Prostate gland (tissue), 2 donors: ENCODE results near the gene FOXS1. TPM values are rescaled to one million over a fixed set of nuclear protein-coding genes. Genes with fewer than 3 reads are reported as not detected.

Experiments used
- DNase-seq: peaks from one replicate; pipeline ENCODE4 v3.0.0-alpha.2; 2019; ENCODE audit warnings: low spot score
- H3K27ac ChIP-seq, 2 donors: fragments of 200-600 bp; sonication (generic); 2 replicates each; pipeline ENCODE4 v1.5.1; 2017 to 2019
- H3K27me3 ChIP-seq: fragments of 200-600 bp; sonication (generic); replicated peaks from 2 replicates; pipeline ENCODE4 v1.5.1; 2019; ENCODE audit not compliant: insufficient read depth
- H3K36me3 ChIP-seq, 2 donors: fragments of 200-600 bp; sonication (generic); 1 replicate in 1 of 2; 2 replicates in 1 of 2; pipeline versions ENCODE4 v1.5.1 to v1.8.1; 2017 to 2019
- H3K4me1 ChIP-seq: fragments of 200-600 bp; sonication (generic); replicated peaks from 2 replicates; pipeline ENCODE4 v1.5.1; 2019
- H3K4me3 ChIP-seq, 2 donors: fragments of 200-600 bp; sonication (generic); 2 replicates each; pipeline ENCODE4 v1.5.1; 2017 to 2019
- H3K9me3 ChIP-seq: fragments of 200-600 bp; sonication (generic); 2 replicates; pipeline ENCODE4 v1.5.1; 2017
- CTCF ChIP-seq, 4 experiments: fragments of 200-600 bp in 2 of 4; fragments of 450-650 bp in 2 of 4; sonication (generic) in 2 of 4; IDR thresholded peaks; 1 replicate in 3 of 4; 2 replicates in 1 of 4; pipeline ENCODE4 v1.5.1; 2016 to 2019; ENCODE audit warnings: antibody characterized with exemption in 4 of 4, mild to moderate bottlenecking in 2 of 4, moderate library complexity in 2 of 4
- POLR2A ChIP-seq: fragments of 450-650 bp; IDR thresholded peaks from one replicate; pipeline ENCODE4 v1.6.1; 2016; ENCODE audit warnings: antibody characterized with exemption, mild to moderate bottlenecking
- POLR2AphosphoS5 ChIP-seq: sonication (generic); formaldehyde crosslinking; IDR thresholded peaks from one replicate; pipeline ENCODE4 v1.6.1; 2017; ENCODE audit warnings: antibody characterized with exemption
- WGBS: methylation state at CpG from one replicate; pipeline ENCODE4 v1.1.5; 2018; 5-methylcytosine and 5-hydroxymethylcytosine counted together
- intact Hi-C: fragments of 100-400 bp; cut with DNase I; formaldehyde crosslinking; loops from one replicate; pipeline ENCODE4 v1.14.2; 2022
- total RNA-seq, 2 donors: library from RNA; depleted of rRNA; stranded (reverse); fragments of >200 nt; gene quantifications; one replicate each; pipeline ENCODE4 v1.1.0, GENCODE V29; 2016

FOXS1 gene
- total RNA-seq, 2 donors from 2014 or later, result 8.3 TPM; not detected in 1

- peak overlapping the region; percentile 68 to 76 for H3K4me3 ChIP-seq
- H3K27ac ChIP-seq, result peak overlapping the region; percentile 66 to 67
- H3K4me1 ChIP-seq, result peaks cover 3% of the 10 kb centered on the region
- TF ChIP-seq CTCF (IDR thresholded peaks at IDR 0.05) (no peak), POLR2AphosphoS5 (no peak)
- no peaks in the 10 kb centered on the region for H3K36me3 ChIP-seq
- DNase-seq, result no peak
- intact Hi-C loops, result no loop called here
- H3K27me3 ChIP-seq, result no peaks in the 10 kb centered on the region
- 7% methylated on average over 24 of the region's 24 CpGs for WGBS
- H3K9me3 ChIP-seq, result no peaks in the 10 kb centered on the region
Observed at GRCh38 chr20:31870726-31871617, 25.6 kb upstream of the FOXS1 start.

GRCh38 chr20:31869942-31870725 is 24.7 kb upstream of the FOXS1 start, which contains the start of the genes DUSP15 and TTLL9:
Gene DUSP15, minus strand, starts transcription at chr20:31870527. Its CDS starts 190 bp downstream, at chr20:31870337.
Gene TTLL9, plus strand, starts transcription at chr20:31870634. Its CDS starts 493 bp downstream, at chr20:31871127.
- no peaks in the 10 kb centered on the region for H3K27me3 ChIP-seq
- peak within 1 kb of the TSS; percentile 66 to 67 for H3K27ac ChIP-seq
- no peak for DNase-seq
- no peak for TF ChIP-seq CTCF (IDR thresholded peaks at IDR 0.05)
- peak; percentile 4 for TF ChIP-seq POLR2AphosphoS5
- intact Hi-C loops, result no loop called here
- H3K9me3 ChIP-seq, result no peaks in the 10 kb centered on the region
- no peaks in the 10 kb centered on the region for H3K36me3 ChIP-seq
- under 1% methylated on average over 54 of the region's 80 CpGs for WGBS
- peaks cover 3% of the 10 kb centered on the region for H3K4me1 ChIP-seq
- H3K4me3 ChIP-seq, result peak within 1 kb of the TSS; percentile 68 to 76

GRCh38 chr20:31869673-31869941 is 24.2 kb upstream of the FOXS1 start:
- intact Hi-C loops, result no loop called here
- Histone ChIP-seq H3K36me3 (no peaks in the 10 kb centered on the region), H3K4me3 (peak overlapping the region; percentile 68 to 76), H3K27me3 (no peaks in the 10 kb centered on the region), H3K27ac (peak overlapping the region in 1 of 2 donors; percentile 67), H3K9me3 (no peaks in the 10 kb centered on the region), H3K4me1 (peaks cover 3% of the 10 kb centered on the region)
- TF ChIP-seq CTCF (IDR thresholded peaks at IDR 0.05) (no peak), POLR2A (no peak), POLR2AphosphoS5 (no peak)
- DNase-seq, result no peak
- 0% methylated on average over 1 of the region's 1 CpG for WGBS

GRCh38 chr20:31868853-31869672 is 23.7 kb upstream of the FOXS1 start:
- 82% methylated on average over 12 of the region's 12 CpGs for WGBS
- intact Hi-C loops, result no loop called here
- no peak for TF ChIP-seq POLR2A
- TF ChIP-seq POLR2AphosphoS5, result no peak
- no peak for TF ChIP-seq CTCF (IDR thresholded peaks at IDR 0.05)
- H3K4me3 ChIP-seq, result peak overlapping the region in 1 of 2 donors; percentile 76
- no peaks in the 10 kb centered on the region for H3K27me3 ChIP-seq
- no peaks in the 10 kb centered on the region for H3K36me3 ChIP-seq
- no peak for DNase-seq
- peak overlapping the region in 1 of 2 donors; percentile 67 for H3K27ac ChIP-seq
- H3K9me3 ChIP-seq, result no peaks in the 10 kb centered on the region
- peaks cover 3% of the 10 kb centered on the region for H3K4me1 ChIP-seq
